ENCODE measurements around the gene ZNF410.

GRCh38 chr14:73942180-73942579 is 55.5 kb downstream of the ZNF410 start:
- TF ChIP-seq CTCF (IDR thresholded peaks at IDR 0.05; ENCODE audit: low read depth, low read length) (no peak), MYC (IDR thresholded peaks at IDR 0.05; ENCODE audit: low read depth, low read length) (no peak)

Measured in NB4 (cell line).